T47D (cell line): ENCODE measurements around the gene LUC7L.
A peak's percentile ranks its signal among the peaks of the same experiment; 100 is the strongest.

Experiments
- DNase-seq, 2 experiments: peaks; one replicate each; pipeline versions ENCODE4 v3.0.0 to v3.0.0-alpha.2; 2011 to 2012; ENCODE audit warnings: low read depth in 1 of 2, low spot score in 1 of 2
- JUND ChIP-seq: IDR thresholded peaks from 2 replicates; pipeline ENCODE4 v1.6.1; 2012; ENCODE audit warnings: low read depth
- in situ Hi-C: cut with HindIII; loops from 2 replicates; pipeline ENCODE4 v1.10.0; 2016; ENCODE audit warnings: low sequenced_read_pairs, low pct_unique_long_range_greater_than_20kb

The LUC7L gene

DNA sequence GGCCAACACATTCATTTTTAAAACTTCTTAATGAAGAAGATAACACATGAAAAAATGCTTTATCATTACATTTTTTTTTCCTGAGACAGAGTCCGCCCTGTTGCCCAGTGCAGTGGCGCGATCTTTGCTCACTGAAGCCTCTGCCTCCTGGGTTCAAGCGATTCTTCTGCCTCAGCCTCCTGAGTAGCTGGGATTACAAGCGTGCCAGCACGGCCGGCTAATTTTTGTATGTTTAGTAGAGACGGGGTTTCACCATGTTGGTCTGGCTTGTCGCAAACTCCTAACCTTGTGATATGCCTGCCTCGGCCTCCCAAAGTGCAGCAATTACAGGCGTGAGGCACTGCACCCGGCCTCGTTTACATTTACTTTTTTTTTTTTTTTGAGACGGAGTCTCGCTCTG is 35.8 kb downstream of the LUC7L start:
- DNase-seq: no peak
- in situ Hi-C loops: no loop called here
- no peak for TF ChIP-seq JUND

DNA sequence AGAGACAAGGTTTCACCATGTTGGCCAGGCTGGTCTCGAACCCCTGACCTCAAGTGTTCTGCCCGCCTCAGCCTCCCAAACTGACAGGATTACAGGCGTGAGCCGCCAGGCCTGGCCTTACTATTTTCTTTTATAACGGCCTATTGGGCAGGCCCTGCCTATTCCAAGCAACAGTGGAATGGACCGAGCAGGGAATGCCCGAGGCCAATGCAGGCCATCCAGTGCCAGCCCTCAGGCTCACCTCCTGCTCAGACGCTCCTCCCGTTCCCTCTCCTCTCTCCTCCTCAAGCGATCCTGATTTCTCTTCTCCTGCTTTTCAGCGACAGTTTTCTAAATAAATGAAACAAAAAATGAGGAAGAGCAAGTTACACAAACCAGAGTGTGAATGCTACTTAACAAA is 36.6 kb downstream of the LUC7L start:
- TF ChIP-seq JUND: no peak
- no peak for DNase-seq
- in situ Hi-C loops: no loop called here

DNA sequence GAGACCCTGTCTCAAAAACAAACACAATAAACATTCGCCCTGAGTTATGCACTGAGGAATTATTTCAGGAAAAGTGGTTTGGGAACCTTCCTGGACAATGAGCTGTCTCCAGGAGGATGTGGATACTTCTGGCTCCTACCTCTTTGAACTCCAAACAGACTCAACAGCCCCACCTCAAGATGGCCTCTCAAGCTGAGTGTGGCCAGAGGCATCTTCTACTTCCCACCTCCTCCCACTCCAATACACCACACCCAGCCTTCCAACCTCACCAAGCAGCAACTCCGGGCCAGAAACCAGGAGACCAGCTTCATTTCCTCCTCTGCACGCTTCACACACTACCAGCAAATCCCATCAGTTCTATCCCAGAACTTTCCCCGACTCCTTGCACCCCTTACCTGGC is 37.4 kb downstream of the LUC7L start:
- DNase-seq: no peak
- in situ Hi-C loops: no loop called here
- TF ChIP-seq JUND: no peak

DNA sequence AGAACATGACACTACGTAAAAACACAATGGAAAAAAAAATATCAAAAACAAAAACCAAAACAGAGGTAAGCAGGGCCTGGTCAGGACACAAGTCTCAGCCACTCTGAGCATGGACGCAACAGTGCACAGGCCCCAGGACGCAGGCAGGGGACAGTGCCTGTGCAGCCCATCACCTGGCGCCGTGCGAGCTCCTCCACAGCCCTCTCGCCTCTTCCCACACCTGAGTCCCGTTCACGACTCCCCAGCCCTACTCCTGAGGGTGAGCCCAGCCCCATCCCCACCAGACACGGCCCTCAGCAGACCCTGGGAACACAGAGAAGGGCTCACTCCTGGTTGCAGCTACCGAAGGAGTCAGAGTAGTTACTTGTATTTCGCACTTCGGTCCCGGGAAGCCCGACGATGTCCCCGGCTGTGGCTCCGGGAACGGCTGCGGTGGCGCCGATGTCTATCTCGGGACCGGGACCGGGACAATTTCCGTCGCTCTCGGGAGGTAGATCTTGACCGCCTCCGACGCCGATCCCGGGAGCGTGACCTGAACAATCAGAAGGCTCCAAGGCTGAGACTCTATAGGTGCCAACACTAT is 39.6 kb downstream of the LUC7L start:
- in situ Hi-C loops: no loop called here
- DNase-seq: no peak
- no peak for TF ChIP-seq JUND

DNA sequence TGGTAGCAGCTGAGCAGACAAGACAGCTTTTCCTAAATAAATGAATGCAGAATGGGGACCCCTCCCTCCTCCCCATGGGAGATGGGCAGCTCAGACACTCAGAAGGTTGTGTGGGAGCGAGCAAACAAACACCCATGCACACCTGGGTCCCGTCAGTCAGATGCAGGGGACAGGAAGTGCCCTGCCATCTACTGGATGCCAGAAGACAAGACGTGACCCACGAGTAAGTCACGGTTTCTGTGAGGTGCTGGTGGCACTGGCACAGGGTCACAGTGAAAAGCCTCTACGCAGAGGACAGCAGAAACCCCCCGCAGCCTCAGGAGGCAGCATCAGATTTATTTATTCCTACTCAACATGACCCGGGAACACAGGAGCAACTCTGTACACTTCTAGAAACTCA is 40.6 kb downstream of the LUC7L start:
- TF ChIP-seq JUND: no peak
- peak in 1 of 2 experiments; percentile 56 for DNase-seq
- in situ Hi-C loops: no loop called here

DNA sequence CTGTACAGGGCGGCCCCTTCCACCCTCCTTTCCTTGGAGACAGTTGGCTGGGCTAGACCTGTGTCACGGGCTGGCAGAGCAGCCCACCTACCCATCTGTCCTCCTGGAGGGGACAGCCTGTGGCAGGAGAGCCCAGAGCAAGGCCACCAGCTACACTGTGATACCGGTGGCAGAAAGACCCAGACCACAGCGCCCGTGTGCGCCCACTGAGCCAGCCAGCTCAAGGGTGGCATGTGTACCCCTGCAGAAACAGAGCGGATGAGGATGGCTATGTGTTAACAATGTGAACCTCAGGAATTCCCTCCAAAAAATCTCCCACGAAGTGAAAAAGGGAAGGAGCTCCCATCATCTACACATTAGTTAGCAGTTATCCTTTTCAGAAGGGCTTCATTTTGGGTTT is 41.9 kb downstream of the LUC7L start:
- no peak for DNase-seq
- TF ChIP-seq JUND: no peak
- in situ Hi-C loops: no loop called here

DNA sequence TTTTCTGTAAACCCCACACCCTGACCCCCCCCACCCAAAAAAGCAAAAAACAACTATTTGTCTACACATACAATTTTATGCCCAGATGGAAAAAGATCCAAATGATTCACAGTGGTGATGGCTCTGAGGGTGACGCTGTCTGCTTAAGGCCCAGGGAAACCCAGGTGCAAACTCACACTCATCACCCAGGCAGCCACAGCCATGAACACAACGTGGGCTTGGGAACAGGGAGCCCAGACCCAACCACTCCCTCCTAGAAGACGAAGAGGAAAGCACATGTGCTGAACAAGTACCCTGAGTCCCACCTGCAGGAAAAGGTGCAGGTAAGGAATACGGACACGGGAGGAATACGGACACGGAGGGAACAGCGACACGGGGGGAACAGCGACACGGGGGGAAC is 43.6 kb downstream of the LUC7L start:
- in situ Hi-C loops: no loop called here
- DNase-seq: no peak
- no peak for TF ChIP-seq JUND

DNA sequence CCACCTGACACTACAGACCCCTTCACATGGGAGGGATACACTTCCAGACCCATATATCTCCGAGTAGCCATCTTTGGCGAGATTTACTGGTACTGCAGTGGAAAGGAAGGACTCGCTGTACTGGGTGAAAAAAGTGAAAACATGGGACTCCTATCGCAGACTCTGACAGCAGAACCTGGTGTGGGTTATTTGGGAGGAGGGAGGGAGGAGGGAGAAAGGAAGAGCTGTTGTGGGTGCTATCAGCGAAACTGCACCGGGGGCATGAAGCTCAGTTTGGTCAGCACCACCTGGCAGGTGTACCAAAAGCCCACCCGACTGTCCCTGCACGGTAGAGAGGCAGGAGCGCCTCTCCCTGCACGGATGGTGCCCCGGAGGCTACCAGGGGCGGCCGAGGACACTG is 44.0 kb downstream of the LUC7L start:
- in situ Hi-C loops: no loop called here
- no peak for DNase-seq
- no peak for TF ChIP-seq JUND

DNA sequence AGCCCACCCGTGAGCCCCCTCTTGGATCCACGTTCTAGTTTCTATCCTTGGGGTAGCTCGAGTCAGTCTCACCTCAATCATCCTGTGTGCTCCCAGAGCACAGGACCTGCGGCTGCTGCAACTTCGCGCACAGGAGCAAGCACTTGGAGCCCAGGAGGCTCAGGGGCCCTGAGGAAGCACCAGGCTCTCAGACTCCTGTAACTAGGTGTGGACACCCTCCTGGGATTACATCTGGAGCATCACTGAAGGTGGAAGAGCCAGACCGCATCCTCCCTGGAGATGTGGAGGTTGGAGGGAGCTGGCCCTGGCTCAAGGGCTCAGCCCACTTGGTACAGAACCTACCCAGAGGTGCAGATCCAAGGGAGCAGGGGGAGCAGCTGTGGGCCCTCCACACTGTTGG is 46.2 kb downstream of the LUC7L start:
- DNase-seq: no peak
- in situ Hi-C loops: no loop called here
- no peak for TF ChIP-seq JUND

DNA sequence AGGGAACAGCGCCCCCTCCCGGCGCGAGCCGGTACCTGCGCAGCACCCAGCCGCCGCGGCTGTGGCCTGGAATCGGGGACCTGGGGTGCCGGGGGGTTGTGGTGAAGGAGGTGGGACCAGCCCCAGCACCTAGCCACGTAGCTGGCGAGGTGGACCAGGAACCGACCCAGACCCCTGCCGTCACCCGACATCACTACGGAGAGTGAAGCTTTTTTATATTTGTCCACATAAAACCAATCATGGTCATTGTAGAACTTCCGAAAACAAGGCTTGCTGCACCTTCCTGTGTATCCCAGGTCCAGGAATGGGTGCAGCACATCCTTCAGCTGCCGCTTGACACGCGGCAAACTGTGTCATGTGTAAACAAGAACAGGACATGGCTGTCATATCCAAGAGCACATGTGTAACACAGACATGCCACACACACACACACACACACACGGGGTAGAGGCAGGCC is 47.7 kb downstream of the LUC7L start:
- DNase-seq: peak in 1 of 2 experiments; percentile 9
- in situ Hi-C loops: no loop called here
- no peak for TF ChIP-seq JUND

DNA sequence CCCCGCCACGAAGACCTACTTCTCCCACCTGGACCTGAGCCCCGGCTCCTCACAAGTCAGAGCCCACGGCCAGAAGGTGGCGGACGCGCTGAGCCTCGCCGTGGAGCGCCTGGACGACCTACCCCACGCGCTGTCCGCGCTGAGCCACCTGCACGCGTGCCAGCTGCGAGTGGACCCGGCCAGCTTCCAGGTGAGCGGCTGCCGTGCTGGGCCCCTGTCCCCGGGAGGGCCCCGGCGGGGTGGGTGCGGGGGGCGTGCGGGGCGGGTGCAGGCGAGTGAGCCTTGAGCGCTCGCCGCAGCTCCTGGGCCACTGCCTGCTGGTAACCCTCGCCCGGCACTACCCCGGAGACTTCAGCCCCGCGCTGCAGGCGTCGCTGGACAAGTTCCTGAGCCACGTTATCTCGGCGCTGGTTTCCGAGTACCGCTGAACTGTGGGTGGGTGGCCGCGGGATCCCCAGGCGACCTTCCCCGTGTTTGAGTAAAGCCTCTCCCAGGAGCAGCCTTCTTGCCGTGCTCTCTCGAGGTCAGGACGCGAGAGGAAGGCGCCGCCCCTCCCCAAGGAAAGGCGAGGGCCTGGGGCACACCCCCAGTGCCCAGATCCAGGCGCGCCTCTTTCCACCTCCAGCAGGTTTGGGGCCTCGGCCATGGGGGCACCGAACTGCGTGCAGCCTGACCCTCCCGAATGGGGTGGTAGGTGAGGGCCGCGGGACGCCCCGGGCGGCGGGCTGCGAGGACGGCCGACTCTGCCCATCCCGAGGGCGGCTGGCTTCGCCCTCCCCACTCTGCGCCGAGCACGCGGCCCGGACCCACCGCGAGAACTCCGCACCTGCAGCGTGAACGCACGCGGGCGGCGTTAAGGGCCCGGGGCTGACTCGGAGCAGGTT is 48.3 kb downstream of the LUC7L start:
- peak; percentile 82 to 89 for DNase-seq
- no peak for TF ChIP-seq JUND

DNA sequence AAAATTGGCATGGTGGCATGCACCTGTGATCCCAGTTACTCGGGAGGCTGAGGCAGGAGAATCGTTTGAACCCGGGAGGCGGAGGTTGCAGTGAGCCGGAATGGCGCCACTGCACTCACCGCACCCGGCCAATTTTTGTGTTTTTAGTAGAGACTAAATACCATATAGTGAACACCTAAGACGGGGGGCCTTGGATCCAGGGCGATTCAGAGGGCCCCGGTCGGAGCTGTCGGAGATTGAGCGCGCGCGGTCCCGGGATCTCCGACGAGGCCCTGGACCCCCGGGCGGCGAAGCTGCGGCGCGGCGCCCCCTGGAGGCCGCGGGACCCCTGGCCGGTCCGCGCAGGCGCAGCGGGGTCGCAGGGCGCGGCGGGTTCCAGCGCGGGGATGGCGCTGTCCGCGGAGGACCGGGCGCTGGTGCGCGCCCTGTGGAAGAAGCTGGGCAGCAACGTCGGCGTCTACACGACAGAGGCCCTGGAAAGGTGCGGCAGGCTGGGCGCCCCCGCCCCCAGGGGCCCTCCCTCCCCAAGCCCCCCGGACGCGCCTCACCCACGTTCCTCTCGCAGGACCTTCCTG is 49.1 kb downstream of the LUC7L start, which contains the start of gene HBQ1:
Gene HBQ1, plus strand, starts transcription at position 359 of the 575 bp plus-strand sequence. Its CDS starts 28 bp downstream, at position 387.
- DNase-seq: no peak
- no peak for TF ChIP-seq JUND
- in situ Hi-C loops: no loop called here

More for the DNA sequence above, 48.3 kb downstream of the LUC7L start:
- in situ Hi-C loops: no loop called here
